Panc1 (cell line): ENCODE data around the gene PAX2.

Source experiments
- CTCF ChIP-seq: fragments of 450-650 bp; IDR thresholded peaks from 2 replicates; pipeline ENCODE4 v1.5.1; 2017; ENCODE audit warnings: mild to moderate bottlenecking
- POLR2AphosphoS5 ChIP-seq: IDR thresholded peaks from 2 replicates; pipeline ENCODE4 v1.6.1; 2012; ENCODE audit warnings: mild to moderate bottlenecking, low read depth, low read length, moderate library complexity
- REST ChIP-seq, 2 experiments: IDR thresholded peaks; 2 replicates each; pipeline ENCODE4 v1.6.1; 2011 to 2012; ENCODE audit warnings: low read depth in 2 of 2, control low read depth in 1 of 2, low read length in 1 of 2, mild to moderate bottlenecking in 1 of 2, moderate library complexity in 1 of 2; ENCODE audit not compliant: insufficient read depth in 1 of 2
- TCF7L2 ChIP-seq: IDR thresholded peaks from 2 replicates; pipeline ENCODE4 v1.6.1; 2011; ENCODE audit warnings: mild to moderate bottlenecking, low read depth, low read length, inconsistent platforms

- no peak for TF ChIP-seq CTCF
- TF ChIP-seq REST (IDR thresholded peaks at IDR 0.05; ENCODE audit: insufficient read depth in 1 of 2, low read depth in 2 of 2, low read length in 1 of 2), result no peak
- no peak for TF ChIP-seq POLR2AphosphoS5
- TF ChIP-seq TCF7L2, result no peak
Measured at GRCh38 chr10:100811752-100812750, 66.7 kb downstream of the PAX2 start.
